MG63 (cell line): ENCODE results near the gene AGAP3. TPM values are rescaled to one million over a fixed set of nuclear protein-coding genes. Genes with fewer than 3 reads are reported as not detected.
A peak's percentile ranks its signal among the peaks of the same experiment; 100 is the strongest.
"Not testable (repeated sequence)": the region's sequence is repeated elsewhere in the genome, so short reads cannot be mapped to it uniquely, and the experiment has no call there.

Experiments used
- DNase-seq: peaks from one replicate; pipeline ENCODE4 v3.0.0-alpha.2; 2020
- H3K27me3 ChIP-seq: fragments of 250-450 bp; sonication (Bioruptor Pico); 2 replicates; pipeline ENCODE4 v1.5.1; 2020; ENCODE audit warnings: mild to moderate bottlenecking, moderate library complexity
- H3K36me3 ChIP-seq: fragments of 250-450 bp; sonication (Bioruptor Pico); 2 replicates; pipeline ENCODE4 v1.5.1; 2020; ENCODE audit warnings: mild to moderate bottlenecking, moderate library complexity
- H3K4me3 ChIP-seq: fragments of 250-450 bp; sonication (Bioruptor Pico); 2 replicates; pipeline ENCODE4 v1.5.1; 2020; ENCODE audit warnings: mild to moderate bottlenecking, moderate library complexity
- H3K9me3 ChIP-seq: fragments of 250-450 bp; sonication (Bioruptor Pico); 2 replicates; pipeline ENCODE4 v1.5.1; 2020; ENCODE audit warnings: mild to moderate bottlenecking, moderate library complexity
- total RNA-seq: library from RNA; depleted of rRNA; stranded (reverse); fragments of >200 nt; shearing (Covaris generic); gene quantifications from 2 replicates; pipeline ENCODE4 v1.2.3, GENCODE V29; 2014; ENCODE audit warnings: low replicate concordance; rRNA removed

The AGAP3 gene
- 22.5 and 35.1 TPM in 2 replicates for total RNA-seq

DNA sequence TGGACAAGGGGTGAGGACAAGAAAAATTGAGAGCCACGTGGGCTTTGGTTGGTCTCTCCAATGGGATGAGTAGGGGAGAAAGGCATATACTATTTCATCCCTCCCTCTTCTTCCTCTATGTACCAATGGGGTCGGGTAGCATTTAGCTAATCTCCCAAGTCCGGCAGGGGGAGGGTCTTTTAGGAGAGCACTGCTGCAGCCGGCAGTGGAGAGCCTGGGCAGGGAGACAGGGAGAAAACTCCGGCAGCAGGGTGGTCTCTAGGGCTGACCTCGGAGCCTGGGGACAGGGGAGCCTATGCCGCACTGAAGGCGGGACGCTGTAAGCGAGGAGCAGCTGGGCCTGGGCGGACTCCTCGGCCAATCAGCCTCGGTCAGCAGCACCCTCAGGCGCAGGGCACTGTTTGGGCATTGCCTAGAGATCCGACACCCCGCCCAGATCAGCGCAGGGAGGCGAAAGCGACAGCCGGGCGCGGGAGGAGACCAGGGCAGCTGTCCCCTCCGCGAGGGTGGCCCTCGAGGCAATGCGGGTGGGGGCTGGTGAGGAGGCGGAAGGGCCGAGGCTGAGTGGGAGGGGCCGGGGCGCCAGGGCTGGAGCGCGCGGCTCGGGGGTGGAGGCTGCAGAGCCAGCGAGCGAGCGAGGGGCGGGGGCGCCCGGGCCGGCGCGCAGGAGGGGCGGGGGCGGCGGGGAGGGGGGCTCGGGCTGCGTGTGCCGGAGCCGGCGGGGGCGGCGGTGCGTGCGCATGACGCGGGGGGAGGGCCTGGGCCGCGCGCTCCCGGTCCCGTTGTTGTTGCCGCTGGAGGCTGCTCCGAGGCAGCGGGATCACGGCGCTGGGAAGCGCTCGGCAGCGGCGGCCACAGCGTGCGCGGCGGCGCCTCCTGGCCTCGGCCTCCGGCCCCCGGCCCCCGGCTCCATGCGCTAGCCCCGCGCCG is at the start of gene AGAP3:
Gene AGAP3, plus strand, starts transcription at position 785 of the 930 bp plus-strand sequence. CDS start 267 bp downstream, outside the sequence.
- DNase-seq, result peak; percentile 87
- Histone ChIP-seq H3K36me3 (peaks cover 9% of the 10 kb centered on the region), H3K27me3 (no peaks in the 10 kb centered on the region), H3K9me3 (no peaks in the 10 kb centered on the region), H3K4me3 (peak within 1 kb of the TSS; percentile 73)

DNA sequence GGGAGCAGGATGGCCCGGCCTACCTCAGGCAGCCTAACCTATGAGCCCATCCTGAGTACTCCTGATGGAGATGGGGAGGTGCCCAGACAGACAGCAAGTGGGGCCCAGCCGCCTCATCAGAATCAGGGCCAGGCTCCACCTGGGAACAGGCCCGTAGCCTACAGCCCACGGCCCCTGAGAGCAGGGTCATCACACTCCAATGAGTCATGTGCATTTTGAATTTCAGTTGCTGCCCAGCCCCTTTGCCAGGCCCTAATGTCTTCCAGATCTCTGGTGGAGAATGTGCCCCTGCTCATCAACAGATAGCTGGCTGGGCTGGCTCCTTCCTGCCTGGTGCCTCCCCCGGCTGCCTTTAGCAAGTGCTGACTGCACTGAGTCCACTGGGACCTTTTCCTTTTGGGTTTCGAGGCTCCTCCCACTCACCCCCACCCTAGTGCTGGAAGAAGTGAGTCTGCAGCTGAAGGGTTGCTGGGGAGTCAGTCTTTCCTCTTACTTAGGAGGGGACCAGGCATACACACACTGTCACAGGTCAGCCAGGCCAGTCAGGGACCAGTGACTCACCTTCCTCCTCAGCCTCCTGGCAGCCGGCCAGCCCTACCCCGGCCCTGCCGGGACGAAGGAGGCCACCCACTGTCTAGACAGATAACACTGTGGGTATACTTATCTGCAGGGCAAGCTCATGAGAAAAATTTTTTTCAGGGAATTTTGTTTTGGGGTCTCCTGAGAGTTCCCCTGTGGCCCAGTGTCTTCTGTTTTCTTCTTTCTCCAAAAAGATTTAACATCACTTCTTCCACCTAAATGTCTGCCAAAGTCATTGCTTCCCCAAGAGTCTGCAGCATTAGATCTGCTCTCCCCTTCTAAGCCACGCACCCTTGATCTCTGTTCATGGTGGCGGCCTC is 47.1 kb upstream of the AGAP3 start:
- H3K27me3 ChIP-seq, result no peaks in the 10 kb centered on the region
- no peaks in the 10 kb centered on the region for H3K9me3 ChIP-seq
- no peak overlapping the region for H3K4me3 ChIP-seq
- peak; percentile 83 for DNase-seq
- H3K36me3 ChIP-seq, result no peaks in the 10 kb centered on the region; the same call in 1 of the 2 replicates

DNA sequence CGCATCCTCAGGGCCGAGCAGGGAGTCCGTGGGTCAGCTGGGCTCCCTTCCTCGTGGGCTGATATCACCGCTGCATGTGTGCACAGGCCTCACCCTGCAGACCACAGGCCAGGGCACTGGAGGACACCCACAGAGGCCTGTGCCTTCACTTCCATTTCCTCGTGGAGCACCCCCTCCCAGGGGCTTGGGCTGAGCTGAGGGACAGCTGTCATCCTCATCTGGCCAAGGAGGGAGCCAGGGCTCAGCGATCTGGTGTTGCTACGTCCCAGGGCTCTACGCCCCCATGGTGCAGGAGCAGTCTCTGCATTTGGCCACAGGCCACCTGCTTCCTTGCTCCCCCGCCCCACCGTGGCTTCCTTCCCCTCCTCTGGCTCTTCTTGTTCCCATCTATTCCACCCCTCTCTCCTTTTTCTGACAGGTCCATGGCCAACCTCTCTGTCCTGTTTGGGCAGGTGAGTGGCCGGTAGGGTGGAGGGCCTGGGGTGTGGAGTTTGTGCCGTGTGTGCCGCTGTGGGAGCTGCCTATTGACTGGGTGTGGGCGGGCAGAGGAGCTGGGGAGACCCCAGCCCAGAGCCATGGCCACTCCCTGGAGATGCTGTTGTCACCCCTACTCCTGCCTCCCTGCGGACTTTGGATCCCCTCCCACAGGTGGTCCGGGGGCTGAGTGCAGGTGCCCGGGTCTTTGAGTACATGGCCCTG is 46.3 kb upstream of the AGAP3 start:
- Histone ChIP-seq H3K27me3 (no peaks in the 10 kb centered on the region), H3K4me3 (no peak overlapping the region), H3K9me3 (no peaks in the 10 kb centered on the region), H3K36me3 (no peaks in the 10 kb centered on the region)
- DNase-seq, result no peak

DNA sequence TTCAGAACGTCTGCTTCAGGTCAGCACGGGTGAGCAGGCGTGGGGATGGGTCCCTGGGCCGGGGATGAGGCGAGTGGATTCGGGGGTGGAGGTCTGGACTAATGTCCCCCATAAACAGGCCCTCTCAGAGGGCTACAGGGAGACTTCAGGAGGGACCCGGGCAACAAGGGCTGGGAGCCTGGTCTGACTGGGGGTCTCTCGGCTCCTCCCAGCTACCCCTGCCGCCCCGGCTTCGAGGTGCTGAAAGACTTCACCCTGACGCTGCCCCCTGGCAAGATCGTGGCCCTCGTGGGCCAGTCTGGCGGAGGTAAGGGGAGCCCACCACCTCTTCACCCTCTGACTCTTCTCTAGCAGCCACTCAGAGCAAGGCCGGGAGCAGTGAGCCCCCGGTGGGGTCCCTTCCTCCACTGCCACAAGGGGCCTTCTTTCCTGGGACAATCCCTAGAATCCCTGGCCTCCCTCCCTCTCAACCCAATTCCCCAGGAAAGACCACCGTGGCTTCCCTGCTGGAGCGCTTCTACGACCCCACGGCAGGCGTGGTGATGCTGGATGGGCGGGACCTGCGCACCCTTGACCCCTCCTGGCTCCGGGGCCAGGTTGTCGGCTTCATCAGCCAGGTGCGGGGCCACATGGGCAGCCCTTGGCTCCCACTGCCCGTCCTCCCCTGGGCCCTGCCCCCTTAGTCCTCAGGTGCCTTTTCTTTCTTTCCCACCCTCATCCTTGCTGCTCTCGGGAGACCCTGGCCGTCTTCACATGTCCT is 45.5 kb upstream of the AGAP3 start:
- Histone ChIP-seq H3K4me3 (no peak overlapping the region), H3K9me3 (no peaks in the 10 kb centered on the region), H3K27me3 (no peaks in the 10 kb centered on the region), H3K36me3 (no peaks in the 10 kb centered on the region)
- DNase-seq, result no peak

DNA sequence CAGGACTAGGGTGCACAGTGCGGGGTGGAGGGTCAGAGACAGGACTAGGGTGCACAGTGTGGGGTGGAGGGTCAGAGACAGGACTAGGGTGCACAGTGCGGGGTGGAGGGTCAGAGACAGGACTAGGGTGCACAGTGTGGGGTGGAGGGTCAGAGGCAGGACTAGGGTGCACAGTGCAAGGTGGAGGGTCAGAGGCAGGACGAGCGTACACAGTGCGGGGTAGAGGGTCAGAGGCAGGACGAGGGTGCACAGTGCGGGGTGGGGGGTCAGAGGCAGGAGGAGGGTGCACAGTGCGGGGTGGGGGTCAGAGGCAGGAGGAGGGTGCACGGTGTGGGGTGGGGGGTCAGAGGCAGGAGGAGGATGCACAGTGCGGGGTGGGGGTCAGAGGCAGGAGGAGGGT is 42.8 kb upstream of the AGAP3 start:
- not testable (repeated sequence) for H3K9me3 ChIP-seq

DNA sequence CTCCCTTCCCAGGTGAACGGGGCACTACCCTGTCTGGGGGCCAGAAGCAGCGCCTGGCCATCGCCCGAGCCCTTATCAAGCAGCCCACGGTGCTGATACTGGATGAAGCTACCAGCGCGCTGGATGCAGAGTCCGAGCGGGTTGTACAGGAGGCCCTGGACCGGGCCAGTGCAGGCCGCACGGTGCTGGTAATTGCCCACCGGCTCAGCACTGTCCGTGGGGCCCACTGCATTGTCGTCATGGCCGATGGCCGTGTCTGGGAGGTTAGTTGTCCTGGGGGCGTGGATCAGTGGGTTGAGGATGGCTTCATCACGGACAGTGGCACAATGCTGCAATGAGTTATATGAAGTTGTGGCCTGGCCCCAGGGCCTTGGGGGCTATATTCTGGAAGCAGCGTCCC is 42.3 kb upstream of the AGAP3 start:
- DNase-seq, result no peak
- Histone ChIP-seq H3K27me3 (no peaks in the 10 kb centered on the region), H3K9me3 (no peaks in the 10 kb centered on the region), H3K36me3 (no peaks in the 10 kb centered on the region), H3K4me3 (no peak overlapping the region)

More for the DNA sequence above, 42.8 kb upstream of the AGAP3 start:
- not testable (repeated sequence) for DNase-seq, H3K27me3 ChIP-seq, H3K36me3 ChIP-seq, H3K4me3 ChIP-seq

DNA sequence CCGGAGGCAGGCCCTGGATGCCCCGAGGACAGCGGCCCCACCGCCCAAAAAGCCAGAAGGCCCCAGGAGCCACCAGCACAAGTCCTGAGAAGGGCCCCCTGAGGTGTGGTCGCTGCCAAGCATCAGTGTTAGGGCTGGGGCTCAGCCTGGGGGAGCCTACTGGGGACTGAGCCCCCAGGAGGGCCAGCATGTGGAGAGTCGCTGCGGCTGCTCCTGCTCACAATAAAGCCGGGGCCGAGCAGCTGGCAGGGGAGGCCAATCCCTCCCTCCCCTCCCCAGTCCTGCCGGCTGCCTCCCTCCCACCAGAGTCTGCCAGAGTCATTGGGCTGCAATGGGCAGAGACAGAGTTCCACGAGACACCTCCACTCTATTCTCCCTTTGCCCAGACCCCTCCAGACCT is 41.0 kb upstream of the AGAP3 start:
- H3K4me3 ChIP-seq, result no peak overlapping the region
- H3K27me3 ChIP-seq, result no peaks in the 10 kb centered on the region
- H3K36me3 ChIP-seq, result no peaks in the 10 kb centered on the region
- no peaks in the 10 kb centered on the region for H3K9me3 ChIP-seq
- DNase-seq, result no peak

DNA sequence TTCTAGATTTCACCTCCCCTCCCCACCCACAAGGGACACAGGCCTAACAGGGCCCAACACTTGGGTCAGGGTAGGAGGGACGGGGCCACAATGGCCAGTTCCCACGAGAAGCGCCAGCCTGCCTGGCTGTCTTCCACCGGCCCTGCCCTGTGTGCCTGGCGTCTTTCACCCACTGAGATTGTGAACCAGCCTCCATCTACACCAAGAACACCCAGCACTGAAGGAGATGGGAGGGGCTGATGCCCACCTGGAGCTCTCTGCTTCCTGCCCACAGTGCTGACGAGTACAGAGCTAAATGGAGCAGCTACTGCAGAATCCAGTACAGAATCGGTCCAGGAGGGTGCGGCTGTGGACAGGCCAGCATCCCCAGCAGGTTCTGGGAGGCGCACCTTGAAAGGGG is 40.3 kb upstream of the AGAP3 start:
- Histone ChIP-seq H3K9me3 (no peaks in the 10 kb centered on the region), H3K27me3 (no peaks in the 10 kb centered on the region), H3K36me3 (no peaks in the 10 kb centered on the region), H3K4me3 (no peak overlapping the region)
- no peak for DNase-seq

DNA sequence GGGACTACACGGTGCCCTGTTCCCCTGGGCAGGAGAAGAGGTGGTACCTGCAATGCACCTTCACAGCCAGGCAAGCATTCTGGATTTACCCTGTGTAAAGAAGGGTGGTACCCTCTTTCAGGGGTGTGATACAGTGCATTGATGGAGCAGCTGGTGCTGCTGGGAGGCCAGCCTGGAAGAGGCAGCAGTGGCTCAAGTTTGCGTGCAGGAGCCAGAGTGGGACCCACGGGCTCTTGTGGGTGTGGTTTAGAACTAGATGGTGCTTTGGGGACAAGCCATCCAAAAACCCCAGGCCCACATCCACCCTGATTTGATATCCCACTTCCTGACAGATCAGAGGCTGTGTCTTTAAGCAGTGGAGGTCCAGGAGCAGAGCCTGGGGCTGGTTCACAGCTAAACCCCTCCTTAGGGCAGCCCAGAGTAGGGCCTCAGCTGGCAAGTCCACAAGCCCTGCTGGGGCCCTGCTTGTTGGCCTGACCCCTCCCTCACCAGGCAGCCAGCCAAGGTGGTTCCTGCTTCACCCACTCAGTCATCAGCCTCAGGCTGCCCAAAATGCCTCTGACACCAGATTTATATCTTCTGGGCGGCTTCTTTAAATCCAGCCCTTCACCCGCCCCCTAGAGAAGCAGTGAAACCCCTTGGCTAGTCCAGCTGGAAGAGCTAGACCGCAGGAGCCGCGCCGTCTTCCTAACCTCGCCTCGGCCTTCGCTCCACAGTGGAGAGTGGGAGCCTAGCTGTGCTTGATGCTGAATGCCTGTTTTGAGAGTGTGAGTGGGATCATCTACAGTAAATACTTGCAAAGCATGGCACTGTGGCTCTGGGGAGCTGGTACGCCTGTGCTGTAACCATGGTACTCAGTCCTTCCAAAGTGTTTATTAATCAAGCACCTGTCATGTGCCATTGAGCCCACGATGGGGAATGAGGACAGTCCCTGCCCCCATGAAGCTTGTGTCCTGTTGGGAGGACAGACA is 39.4 kb upstream of the AGAP3 start:
- Histone ChIP-seq H3K36me3 (no peaks in the 10 kb centered on the region), H3K9me3 (no peaks in the 10 kb centered on the region), H3K4me3 (no peak overlapping the region), H3K27me3 (no peaks in the 10 kb centered on the region)
- peak; percentile 83 for DNase-seq

DNA sequence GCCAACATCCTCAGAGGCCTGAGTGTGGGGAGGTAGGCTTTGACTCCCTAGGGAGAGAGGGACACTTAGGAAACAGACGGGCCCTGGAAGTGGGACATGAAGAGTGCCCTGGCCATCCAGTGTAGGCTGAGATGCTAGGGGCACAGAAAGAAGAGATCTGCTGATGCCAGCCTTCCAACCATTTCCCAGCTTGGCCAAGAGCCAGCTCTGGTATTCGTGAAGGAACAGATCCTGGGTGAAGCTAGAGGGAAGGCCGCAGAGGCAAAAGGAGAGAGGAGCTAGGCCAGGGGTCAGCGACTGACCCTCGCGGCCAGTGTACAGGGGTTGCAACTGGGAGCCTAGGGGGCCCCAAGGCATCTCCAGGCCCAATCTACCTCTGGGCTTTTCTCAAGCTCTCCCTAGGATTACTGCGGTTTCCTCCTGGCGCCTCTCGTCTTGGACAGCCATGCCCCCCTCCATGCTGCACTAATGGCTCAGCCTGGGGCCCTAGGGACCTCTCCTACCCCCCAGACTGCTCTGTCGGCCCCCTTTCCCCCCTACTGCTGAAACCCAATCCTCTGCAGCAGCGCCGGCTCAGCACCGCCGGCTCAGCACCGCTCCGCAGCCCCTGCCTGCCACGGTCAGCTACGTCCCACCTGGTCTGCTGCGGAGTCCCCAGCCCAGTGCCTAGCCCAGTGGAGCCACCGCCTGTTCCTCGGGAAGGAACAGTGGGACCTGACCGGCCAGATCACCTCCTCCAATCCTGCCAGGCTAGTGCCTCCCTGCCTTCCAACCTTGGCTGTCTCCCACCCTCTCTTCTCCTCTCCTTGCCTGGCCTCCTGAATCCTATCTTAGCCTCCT is 38.1 kb upstream of the AGAP3 start, which contains the start of gene ASIC3:
Gene ASIC3, plus strand, starts transcription at position 556 of the 840 bp plus-strand sequence. CDS start 355 bp downstream, outside the sequence.
- Histone ChIP-seq H3K4me3 (no peak within 1 kb of the TSS), H3K9me3 (no peaks in the 10 kb centered on the region), H3K36me3 (no peaks in the 10 kb centered on the region), H3K27me3 (no peaks in the 10 kb centered on the region)
- no peak for DNase-seq

DNA sequence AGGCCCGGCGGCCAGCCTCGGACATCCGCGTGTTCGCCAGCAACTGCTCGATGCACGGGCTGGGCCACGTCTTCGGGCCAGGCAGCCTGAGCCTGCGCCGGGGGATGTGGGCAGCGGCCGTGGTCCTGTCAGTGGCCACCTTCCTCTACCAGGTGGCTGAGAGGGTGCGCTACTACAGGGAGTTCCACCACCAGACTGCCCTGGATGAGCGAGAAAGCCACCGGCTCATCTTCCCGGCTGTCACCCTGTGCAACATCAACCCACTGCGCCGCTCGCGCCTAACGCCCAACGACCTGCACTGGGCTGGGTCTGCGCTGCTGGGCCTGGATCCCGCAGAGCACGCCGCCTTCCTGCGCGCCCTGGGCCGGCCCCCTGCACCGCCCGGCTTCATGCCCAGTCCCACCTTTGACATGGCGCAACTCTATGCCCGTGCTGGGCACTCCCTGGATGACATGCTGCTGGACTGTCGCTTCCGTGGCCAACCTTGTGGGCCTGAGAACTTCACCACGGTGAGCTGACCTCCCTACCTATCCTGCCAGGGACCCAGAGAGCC is 37.3 kb upstream of the AGAP3 start:
- no peak for DNase-seq
- no peak overlapping the region for H3K4me3 ChIP-seq
- H3K9me3 ChIP-seq, result no peaks in the 10 kb centered on the region
- H3K27me3 ChIP-seq, result no peaks in the 10 kb centered on the region
- no peaks in the 10 kb centered on the region for H3K36me3 ChIP-seq

DNA sequence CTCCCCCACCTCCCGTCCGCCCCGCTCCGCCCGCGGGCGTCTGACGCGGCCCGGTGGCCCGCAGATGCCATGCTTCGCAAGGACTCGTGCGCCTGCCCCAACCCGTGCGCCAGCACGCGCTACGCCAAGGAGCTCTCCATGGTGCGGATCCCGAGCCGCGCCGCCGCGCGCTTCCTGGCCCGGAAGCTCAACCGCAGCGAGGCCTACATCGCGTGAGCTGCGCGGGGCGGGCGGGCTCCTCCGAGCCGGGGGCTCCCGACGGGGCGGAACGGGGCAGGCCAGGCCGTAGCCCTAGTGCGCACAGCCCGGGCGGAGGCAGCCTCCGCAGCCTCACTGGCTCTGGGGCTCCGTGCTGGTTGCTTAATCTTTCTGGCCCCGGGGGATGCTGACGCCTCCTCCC is 35.2 kb upstream of the AGAP3 start:
- Histone ChIP-seq H3K27me3 (no peaks in the 10 kb centered on the region), H3K4me3 (no peak overlapping the region), H3K9me3 (no peaks in the 10 kb centered on the region), H3K36me3 (no peaks in the 10 kb centered on the region)
- no peak for DNase-seq

DNA sequence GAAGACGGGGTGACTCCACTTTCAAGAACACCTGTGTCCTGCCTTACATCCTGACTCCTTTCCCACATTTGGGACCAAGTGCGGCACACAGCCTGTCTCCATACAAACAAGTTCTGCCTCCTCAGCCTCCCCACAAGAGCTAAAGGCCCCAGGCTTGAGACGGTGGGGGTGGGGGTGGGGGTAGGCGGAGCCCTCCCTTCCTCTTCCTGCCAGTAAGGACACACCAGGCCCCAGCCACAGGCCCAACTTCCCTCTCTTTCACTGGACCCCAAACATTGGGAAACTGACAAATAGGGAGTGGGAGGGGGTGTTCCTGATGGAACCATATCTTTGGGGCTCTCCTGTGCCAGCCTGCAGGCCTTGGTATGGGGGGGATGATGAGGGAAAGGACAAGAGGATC is 33.2 kb upstream of the AGAP3 start:
- Histone ChIP-seq H3K36me3 (no peaks in the 10 kb centered on the region), H3K9me3 (no peaks in the 10 kb centered on the region), H3K4me3 (no peak overlapping the region), H3K27me3 (no peaks in the 10 kb centered on the region)
- no peak for DNase-seq

DNA sequence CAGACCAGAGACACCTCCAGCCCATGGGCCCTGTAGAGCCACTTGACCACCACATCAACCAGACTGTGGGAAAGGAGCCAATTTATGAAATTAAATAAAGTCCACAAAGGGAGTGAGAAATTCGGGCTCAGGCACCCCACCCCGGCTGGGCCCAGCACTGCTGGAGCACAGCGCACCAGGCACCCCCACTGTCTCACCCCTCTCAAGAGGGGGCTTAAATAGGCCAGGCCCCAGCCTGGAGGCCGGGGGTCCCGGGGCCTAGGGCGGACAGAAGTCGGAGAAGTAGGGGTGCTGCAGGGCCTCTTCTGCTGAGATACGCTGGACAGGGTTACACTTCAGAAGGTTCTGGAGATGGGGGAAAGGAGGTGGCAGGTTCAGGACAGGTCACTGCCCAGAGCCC is 32.5 kb upstream of the AGAP3 start:
- no peaks in the 10 kb centered on the region for H3K27me3 ChIP-seq
- H3K36me3 ChIP-seq, result no peaks in the 10 kb centered on the region
- DNase-seq, result no peak
- no peak overlapping the region for H3K4me3 ChIP-seq
- no peaks in the 10 kb centered on the region for H3K9me3 ChIP-seq
